ENCODE measurements around the gene COL15A1.
A peak's percentile ranks its signal among the peaks of the same experiment; 100 is the strongest.

The COL15A1 gene

DNA sequence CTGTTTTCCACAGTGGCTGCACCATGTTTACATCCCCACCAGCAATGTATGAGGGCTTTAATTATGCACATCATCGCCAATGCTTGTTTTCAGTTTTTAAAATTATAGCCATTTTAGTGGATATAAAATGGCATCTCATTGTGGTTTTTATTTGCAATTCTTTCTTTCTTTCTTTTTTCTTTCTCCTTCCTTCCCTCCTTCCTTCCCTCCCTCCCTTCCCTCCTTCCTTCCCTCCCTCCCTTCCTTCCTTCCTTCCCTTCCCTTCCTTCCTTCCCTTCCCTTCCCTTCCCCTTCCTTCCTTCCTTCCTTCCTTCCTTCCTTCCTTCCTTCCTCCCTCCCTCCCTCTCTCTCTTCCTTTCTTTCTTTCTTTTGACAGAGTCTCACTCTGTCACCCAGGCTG, 6.6 kb downstream of the COL15A1 start:
- DNase-seq, result no peak

GRCh38 chr9:98951967-98952366, 8.3 kb downstream of the COL15A1 start:
- DNase-seq, result no peak

- DNase-seq, result no peak
Measured at GRCh38 chr9:98953581-98954243, 10.0 kb downstream of the COL15A1 start.

DNA sequence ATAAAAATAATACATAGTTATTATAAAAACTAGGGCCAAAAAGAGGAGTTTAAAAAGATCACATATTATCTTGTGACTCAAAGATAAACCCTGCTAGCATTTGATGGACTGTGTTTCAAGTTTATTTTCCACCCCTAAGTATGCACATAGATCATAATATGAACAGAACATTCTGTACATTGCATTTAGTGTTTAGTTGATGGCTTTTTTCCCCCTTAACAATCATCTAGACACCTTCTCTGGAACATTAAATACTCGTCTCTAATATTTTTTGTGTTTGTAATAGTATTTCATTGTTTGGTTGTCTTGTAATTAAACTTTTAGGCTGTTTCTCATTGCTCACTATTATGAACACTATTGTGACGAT, 10.5 kb downstream of the COL15A1 start:
- DNase-seq, result no peak

GRCh38 chr9:98955259-98955658, 11.6 kb downstream of the COL15A1 start:
- DNase-seq, result no peak

- no peak for DNase-seq
Measured at GRCh38 chr9:98957826-98958225, 14.1 kb downstream of the COL15A1 start.

DNA sequence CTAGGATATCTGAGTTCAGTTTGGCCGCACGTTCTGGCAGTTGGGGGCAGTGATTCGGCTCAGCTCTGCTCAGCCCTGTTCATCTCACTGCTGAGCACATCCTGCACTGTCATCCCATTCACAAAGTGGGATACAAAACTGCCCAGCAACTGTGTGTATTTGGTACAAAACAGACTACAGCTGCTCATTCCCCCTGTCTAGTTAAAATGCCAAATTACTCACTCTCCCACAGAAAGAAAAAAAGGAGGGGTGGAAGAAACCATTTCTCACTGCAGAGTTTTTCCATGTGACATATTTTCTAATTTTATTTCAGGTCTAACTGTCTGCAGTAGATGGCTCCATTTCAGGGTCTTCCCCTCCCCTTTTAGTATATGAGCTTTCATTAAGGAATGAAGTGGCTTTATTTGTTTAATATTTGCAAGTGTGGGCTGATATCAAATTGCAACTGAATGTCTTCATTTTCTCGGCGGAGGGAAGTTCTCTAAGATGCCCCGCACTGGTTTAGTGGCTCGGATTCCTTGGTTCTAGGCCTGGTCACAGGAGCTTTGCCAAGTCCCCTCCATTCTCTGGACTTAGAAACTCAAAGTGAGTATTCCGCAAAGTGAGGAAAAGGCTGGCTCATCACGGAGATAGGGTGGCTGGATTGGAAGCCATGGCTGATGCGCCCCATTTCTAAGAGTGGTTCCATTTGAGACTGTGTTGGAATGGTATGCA, 14.7 kb downstream of the COL15A1 start:
- DNase-seq, result peak; percentile 78

DNA sequence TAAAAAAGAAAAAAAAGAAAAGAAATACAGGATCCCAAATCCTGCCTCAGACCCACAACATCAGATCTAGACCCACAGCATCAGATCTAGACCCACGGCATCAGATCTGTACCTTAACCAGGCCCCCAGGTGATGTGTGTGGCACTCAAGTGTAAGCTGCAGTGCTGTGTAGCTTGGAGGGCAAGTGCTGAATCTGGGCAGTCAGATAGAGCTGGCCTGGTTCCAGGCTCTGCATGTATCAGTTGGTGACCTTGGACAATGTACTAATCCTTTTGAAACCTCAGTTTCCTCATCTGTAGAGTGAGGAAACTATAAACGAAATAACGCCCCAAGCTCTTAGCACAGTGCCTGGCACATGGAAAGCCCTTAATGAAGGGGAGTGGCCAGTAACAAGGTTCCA, 16.7 kb downstream of the COL15A1 start:
- DNase-seq, result no peak

DNA sequence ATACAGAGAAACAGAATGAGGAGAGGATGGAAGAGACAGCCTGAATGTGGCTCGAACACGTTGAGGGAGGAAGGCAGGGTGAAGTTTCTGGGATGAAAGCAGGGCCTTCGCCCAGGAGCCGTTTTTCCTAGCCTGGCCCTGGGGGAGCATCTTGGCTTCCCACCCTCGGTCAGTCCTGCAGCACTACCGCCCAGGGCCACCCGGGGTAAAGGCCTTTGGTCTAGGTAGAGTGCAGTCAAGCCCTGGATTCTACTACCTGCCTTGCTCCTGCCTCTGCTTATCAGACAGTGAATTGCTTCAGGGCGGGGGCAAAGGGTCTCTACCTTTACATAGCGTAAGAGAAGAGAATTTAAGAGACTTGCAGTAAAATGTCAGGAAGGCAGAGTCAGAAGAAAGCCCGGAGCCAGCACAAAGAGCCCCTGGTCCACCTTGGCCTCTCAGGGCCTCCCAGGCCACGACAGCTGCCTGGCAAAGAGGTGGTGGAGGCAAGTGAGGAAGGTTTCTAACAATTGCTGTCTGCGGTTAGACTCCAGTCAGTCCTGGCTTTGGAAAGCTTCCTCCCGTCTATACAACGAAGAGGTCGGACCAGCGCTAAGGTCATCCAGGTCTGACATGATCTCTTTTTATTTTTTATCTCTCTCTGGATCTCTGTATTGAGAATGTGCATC, 17.9 kb downstream of the COL15A1 start:
- no peak for DNase-seq

DNA sequence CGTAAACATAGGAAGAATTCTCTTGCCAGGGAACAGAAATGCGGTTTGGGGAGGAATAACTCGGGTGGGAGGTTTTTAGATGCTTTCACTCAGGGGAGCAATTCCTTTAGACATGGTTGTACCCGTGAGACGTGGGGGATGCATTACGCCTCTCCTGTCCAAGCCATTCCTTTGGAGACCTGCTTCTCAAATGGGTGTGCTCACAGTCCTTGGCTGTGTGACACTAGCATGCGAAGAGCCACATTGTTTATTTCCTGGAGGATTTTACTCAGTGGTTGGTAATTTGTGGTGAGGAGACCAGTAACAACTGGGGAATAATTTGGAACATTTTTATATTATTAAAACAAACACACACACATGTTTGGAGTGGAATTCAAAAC, 18.5 kb downstream of the COL15A1 start:
- DNase-seq, result no peak

- no peak for DNase-seq
Measured at GRCh38 chr9:98962861-98963260, 19.2 kb downstream of the COL15A1 start.

DNA sequence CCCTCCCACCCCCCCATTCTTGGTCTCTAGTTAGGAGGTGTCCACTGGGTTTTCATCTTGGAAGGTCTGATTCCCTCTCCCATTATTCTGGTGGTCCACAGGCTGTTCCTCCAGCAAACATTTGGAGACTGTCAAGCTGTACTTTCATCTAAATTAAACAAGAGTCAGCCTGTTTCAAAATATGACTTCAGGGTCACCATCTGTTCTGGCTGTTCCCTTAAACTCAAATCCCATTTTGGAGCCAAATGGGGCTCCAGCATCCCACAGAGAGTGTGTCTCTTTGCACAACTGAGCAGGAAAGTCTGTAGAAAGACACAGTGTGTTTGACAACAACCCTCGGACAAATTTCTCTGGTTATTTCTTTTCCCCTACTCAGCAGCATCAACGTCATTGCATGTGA, 20.5 kb downstream of the COL15A1 start:
- no peak for DNase-seq

DNA sequence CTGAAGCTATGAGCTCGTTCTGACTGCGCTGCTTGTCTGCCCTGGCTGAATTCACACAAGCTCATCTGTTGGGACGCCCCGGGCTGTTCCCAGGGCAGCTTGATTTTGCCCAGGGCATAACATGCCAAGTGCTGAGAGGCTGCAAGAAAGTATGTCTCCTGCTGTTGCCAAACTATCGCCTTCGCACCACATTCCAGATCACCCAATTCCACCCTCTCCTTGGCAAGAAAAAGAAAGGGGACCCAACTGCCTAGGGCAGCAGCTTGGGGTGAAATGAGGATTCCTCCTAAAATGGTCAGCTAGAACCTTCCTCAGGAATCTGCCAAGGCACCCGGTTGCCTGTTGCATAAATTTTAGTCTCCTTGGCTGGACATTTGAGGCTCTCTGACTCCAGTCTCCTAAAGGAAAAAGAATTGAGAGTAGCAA, 21.2 kb downstream of the COL15A1 start:
- no peak for DNase-seq

GRCh38 chr9:98966676-98967075, 23.0 kb downstream of the COL15A1 start:
- DNase-seq, result no peak

DNA sequence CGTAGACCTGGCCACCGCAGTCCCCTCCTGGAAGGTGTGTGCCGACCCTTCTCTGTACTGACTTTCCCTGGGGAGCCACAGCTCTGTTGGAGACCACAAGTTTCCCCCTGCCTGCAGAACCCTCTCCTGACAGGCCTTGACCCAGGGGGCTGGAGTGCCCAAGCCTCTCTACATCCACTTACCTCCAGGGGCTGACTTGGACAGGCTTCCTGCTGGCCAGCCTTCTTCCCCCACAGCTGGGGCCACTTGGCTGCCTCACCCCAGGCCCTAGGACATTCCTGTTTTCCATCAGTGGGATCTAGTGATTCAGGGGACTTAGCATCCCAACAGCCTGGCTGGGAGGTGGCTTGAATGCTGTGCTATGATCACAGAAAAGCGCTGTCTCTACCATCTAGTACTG, 23.6 kb downstream of the COL15A1 start:
- DNase-seq, result no peak

DNA sequence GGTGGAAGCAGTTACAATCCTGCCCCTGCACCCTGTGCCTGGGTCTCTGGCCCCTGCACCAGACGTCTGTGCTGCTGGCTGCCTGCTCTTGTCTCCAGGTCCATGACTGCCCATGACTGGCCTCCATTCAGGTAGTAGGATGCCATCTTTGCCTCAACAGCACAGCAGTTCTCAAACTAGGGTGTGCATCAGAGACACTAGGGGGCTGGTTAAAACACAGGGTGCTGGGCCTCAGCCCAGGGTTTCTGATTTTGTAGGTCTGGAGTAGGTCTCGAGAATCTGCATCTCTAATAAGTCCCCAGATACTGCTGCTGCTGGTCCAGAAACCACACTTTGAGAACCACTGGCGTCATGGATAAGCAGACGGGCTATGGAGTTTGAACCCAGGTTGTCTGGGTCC, 24.0 kb downstream of the COL15A1 start:
- no peak for DNase-seq

- no peak for DNase-seq
Measured at GRCh38 chr9:98968601-98969337, 25.1 kb downstream of the COL15A1 start.

DNA sequence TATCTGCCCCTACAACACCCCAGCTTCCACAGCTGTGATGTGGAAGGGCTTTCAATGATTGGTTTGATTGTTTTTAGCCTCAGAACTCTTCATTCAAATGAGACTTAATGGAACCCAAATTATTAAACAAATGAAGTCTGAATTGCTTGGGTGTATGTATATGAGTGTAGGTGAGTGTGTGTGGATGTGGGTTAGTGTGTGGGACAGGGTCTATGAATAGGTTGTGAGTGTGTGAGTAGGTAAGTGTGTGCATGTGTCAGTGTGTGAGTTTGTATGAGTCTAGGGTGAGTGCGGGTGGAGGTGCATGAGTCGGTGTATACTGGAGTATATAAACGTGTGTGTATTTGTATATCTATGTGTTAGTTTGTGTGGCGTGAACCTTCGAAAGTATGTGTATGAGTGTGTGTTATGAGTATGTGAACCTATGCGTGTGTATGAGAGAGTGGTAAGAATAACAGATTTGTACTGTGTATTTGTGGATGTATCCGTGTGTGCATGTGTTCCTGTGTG, 26.9 kb downstream of the COL15A1 start:
- no peak for DNase-seq

DNA sequence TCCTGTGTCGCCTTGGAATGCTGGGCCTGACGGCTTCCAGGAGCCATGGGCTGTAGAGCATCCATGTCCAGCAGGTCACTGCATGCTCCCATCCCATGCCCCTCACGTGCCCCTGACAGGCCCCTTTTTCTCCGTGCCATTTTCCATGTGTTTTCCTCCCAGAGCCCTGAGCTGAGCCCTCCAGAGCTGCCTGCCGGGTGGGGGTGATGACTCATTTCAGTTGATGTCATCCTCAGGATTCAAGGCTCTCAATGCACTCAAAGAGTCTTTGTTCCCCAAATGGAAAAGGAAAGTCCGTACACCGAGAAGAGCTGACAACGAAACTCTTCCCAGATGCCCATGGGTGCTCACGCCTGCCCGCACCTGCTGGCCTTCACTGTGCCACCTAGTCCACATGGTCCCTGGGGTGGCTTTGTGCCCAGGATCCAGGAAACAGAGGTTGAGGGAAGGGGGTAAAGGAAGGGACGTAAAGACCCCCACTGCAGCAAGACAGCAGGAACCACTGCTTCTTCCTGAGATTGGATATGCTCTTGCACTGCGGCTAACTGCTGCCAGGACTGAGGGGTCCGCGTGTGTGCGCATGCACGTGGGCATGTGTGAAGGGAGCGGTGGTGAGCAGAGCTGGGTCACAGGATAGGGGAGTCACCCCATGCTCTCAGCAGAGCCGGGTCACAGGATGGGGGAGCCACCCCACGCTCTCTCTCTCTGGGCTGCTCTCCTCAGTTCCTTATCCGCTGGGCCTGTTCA, 27.6 kb downstream of the COL15A1 start:
- peak; percentile 67 for DNase-seq

DNA sequence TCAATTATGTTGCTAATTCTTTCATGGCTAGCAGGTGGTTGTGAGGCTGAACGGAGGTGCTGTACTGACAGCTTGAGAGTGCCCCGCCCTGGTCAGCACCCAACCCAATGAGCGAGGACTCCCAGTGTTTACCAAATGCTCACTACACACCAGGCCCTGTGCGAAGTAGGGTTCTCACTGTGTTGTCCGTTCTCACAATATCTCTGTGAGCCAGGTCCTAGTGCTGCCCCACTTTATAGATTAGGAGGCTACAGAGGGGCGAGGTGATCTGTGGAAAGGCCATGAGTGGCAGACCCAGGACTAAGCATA, 28.2 kb downstream of the COL15A1 start:
- DNase-seq, result peak; percentile 16

GRCh38 chr9:98972716-98973115, 29.0 kb downstream of the COL15A1 start:
- DNase-seq, result peak; percentile 33

DNA sequence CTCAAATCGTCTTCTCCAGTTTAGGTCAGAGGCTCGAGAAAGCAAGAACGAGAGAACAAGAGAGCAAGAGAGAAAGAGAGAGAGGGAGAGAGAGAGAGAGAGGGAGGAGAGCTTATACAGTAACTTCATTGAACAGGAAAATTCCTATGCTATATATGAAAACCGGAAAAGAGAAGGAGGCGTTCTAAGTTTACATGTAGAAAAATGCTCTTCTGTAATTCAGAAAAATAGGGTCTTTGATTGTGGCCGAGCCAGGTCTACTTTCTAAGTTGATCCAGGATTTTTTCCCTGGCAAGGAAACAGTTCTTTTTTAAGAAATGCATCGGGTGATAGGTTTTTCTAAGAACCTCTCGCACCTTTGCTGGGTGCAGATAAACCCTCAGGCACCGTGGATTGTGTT, 29.5 kb downstream of the COL15A1 start:
- no peak for DNase-seq

DNA sequence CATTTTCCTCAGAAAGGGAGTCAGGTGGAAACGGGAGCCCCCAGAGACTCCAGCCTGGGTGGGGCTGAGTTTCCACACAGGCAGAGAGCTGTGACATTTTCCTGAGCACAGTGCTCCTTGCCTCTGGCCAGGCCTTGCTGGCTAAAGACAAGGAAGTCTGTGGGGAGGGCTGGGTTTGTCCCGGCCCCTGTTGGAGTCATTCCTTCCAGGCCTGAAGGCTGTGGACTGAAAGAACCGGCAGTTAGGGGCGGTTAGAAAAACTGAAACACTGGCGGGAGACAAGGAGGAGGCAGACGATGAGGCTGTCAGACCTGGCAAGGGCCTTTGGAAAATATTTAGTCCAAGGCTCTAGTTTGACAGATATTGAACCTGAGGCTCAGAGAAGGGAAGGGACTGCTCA, 29.9 kb downstream of the COL15A1 start:
- peak; percentile 81 for DNase-seq
